ENCODE data around the gene TMEM171. TPM values are rescaled to one million over a fixed set of nuclear protein-coding genes. Genes with fewer than 3 reads are reported as not detected.

TMEM171 gene
- total and polyA plus RNA-seq, 9 donors = 0.10 to 0.42 TPM; not detected in 7

- no peak overlapping the region for H3K27ac ChIP-seq
- H3K4me3 ChIP-seq = no peak overlapping the region
- no peak for DNase-seq
- no peak for TF ChIP-seq EP300 (IDR thresholded peaks at IDR 0.05)
- no peak for TF ChIP-seq POLR2A (IDR thresholded peaks at IDR 0.05)
- no peak for TF ChIP-seq CTCF (IDR thresholded peaks at IDR 0.05)
- H3K27me3 ChIP-seq = no peaks in the 10 kb centered on the region
- no peaks in the 10 kb centered on the region for H3K4me1 ChIP-seq (ENCODE audit: insufficient read depth)
- intact Hi-C loops (cut with DNase I) = no loop called here
- no peaks in the 10 kb centered on the region for H3K9me3 ChIP-seq
- no peaks in the 10 kb centered on the region for H3K36me3 ChIP-seq
- 75 to 81% (median 80%) methylated on average over 7 of the region's 7 CpGs for WGBS, 3 donors
Observed at GRCh38 chr5:73150876-73151275, 30.5 kb downstream of the TMEM171 start.

- intact Hi-C loops (cut with DNase I) = no loop called here
- no peak for DNase-seq
- 62 to 67% (median 64%) methylated on average over 5 of the region's 5 CpGs for WGBS, 3 donors
- no peaks in the 10 kb centered on the region for H3K9me3 ChIP-seq
- no peaks in the 10 kb centered on the region for H3K4me1 ChIP-seq (ENCODE audit: insufficient read depth)
- H3K4me3 ChIP-seq = no peak overlapping the region
- no peak overlapping the region for H3K27ac ChIP-seq
- no peak for TF ChIP-seq EP300 (IDR thresholded peaks at IDR 0.05)
- no peak for TF ChIP-seq POLR2A (IDR thresholded peaks at IDR 0.05)
- no peak for TF ChIP-seq CTCF (IDR thresholded peaks at IDR 0.05)
- no peaks in the 10 kb centered on the region for H3K36me3 ChIP-seq
- no peaks in the 10 kb centered on the region for H3K27me3 ChIP-seq
Observed at GRCh38 chr5:73151766-73152410, 31.5 kb downstream of the TMEM171 start.

- Histone ChIP-seq H3K27me3 (no peaks in the 10 kb centered on the region), H3K4me3 (no peak overlapping the region), H3K9me3 (no peaks in the 10 kb centered on the region), H3K27ac (no peak overlapping the region), H3K4me1 (ENCODE audit: insufficient read depth) (no peaks in the 10 kb centered on the region), H3K36me3 (no peaks in the 10 kb centered on the region)
- TF ChIP-seq POLR2A (IDR thresholded peaks at IDR 0.05) (no peak), CTCF (IDR thresholded peaks at IDR 0.05) (no peak), EP300 (IDR thresholded peaks at IDR 0.05) (no peak)
- intact Hi-C loops (cut with DNase I) = no loop called here
- no peak for DNase-seq
- WGBS, 3 donors = 80 to 84% (median 81%) methylated on average over 14 of the region's 14 CpGs
Observed at GRCh38 chr5:73152411-73153388, 32.3 kb downstream of the TMEM171 start.

- H3K4me1 ChIP-seq (ENCODE audit: insufficient read depth) = no peaks in the 10 kb centered on the region
- no peak for TF ChIP-seq EP300 (IDR thresholded peaks at IDR 0.05)
- no peak for TF ChIP-seq CTCF (IDR thresholded peaks at IDR 0.05)
- no peak for TF ChIP-seq POLR2A (IDR thresholded peaks at IDR 0.05)
- H3K27ac ChIP-seq = no peak overlapping the region
- no peak overlapping the region for H3K4me3 ChIP-seq
- WGBS, 3 donors = 72 to 77% (median 72%) methylated on average over 7 of the region's 7 CpGs
- no peaks in the 10 kb centered on the region for H3K9me3 ChIP-seq
- no peak for DNase-seq
- no peaks in the 10 kb centered on the region for H3K27me3 ChIP-seq
- intact Hi-C loops (cut with DNase I) = no loop called here
- no peaks in the 10 kb centered on the region for H3K36me3 ChIP-seq
Observed at GRCh38 chr5:73153513-73153912, 33.1 kb downstream of the TMEM171 start.

Measured in ovary (tissue), 9 donors.